ENCODE data around the gene CD33.

GRCh38 chr19:51195316-51195586 lies 29.6 kb upstream of the CD33 start:
- TF ChIP-seq YY1 (IDR thresholded peaks at IDR 0.05; ENCODE audit: insufficient read depth, insufficient read length) (no peak), SUZ12 (IDR thresholded peaks at IDR 0.05; ENCODE audit: extremely low read depth, insufficient read depth, insufficient read length) (no peak), ZNF274 (IDR thresholded peaks at IDR 0.05; ENCODE audit: low read depth, low read length) (no peak)

Data from NT2/D1 (cell line).